NCI-H2081 (cell line): ENCODE results near the gene CDKAL1.

Source experiments
- DNase-seq, 2 experiments: peaks; one replicate each; lab custom pipeline; 2025; lab: John Stamatoyannopoulos, UW

The CDKAL1 gene

GRCh38 chr6:20838113-20838512 is 303.9 kb downstream of the CDKAL1 start:
- DNase-seq, result no peak

GRCh38 chr6:20839630-20840029 is 305.4 kb downstream of the CDKAL1 start:
- no peak for DNase-seq

- no peak for DNase-seq
These were observed 306.4 kb downstream of the CDKAL1 start for GRCh38 chr6:20840675-20841074.

GRCh38 chr6:20841806-20842205 is 307.5 kb downstream of the CDKAL1 start:
- DNase-seq, result no peak

- DNase-seq, result no peak
These were observed 311.3 kb downstream of the CDKAL1 start for GRCh38 chr6:20845592-20845991.

- DNase-seq, result no peak
These were observed 312.4 kb downstream of the CDKAL1 start for GRCh38 chr6:20846602-20847028.

- DNase-seq, result no peak
These were observed 313.6 kb downstream of the CDKAL1 start for GRCh38 chr6:20847904-20848303.

GRCh38 chr6:20850686-20851416 is 316.6 kb downstream of the CDKAL1 start:
- DNase-seq, result no peak

- DNase-seq, result no peak
These were observed 317.5 kb downstream of the CDKAL1 start for GRCh38 chr6:20851795-20852194.

- DNase-seq, result no peak
These were observed 319.6 kb downstream of the CDKAL1 start for GRCh38 chr6:20853828-20854227.

- no peak for DNase-seq
These were observed 322.5 kb downstream of the CDKAL1 start for GRCh38 chr6:20856681-20857288.

GRCh38 chr6:20861481-20861880 is 327.2 kb downstream of the CDKAL1 start:
- DNase-seq, result no peak

GRCh38 chr6:20866036-20866435 is 331.8 kb downstream of the CDKAL1 start:
- DNase-seq, result peak in 1 of 2 experiments; percentile 73

- DNase-seq, result peak in 1 of 2 experiments; percentile 63
These were observed 332.9 kb downstream of the CDKAL1 start for GRCh38 chr6:20866935-20867703.

- DNase-seq, result peak; percentile 97 to 99
These were observed 334.3 kb downstream of the CDKAL1 start for GRCh38 chr6:20868397-20869096.

GRCh38 chr6:20870021-20870420 is 335.8 kb downstream of the CDKAL1 start:
- no peak for DNase-seq

- peak in 1 of 2 experiments; percentile 29 for DNase-seq
These were observed 336.2 kb downstream of the CDKAL1 start for GRCh38 chr6:20870493-20870892.

GRCh38 chr6:20873425-20874190 is 339.4 kb downstream of the CDKAL1 start:
- DNase-seq, result peak in 1 of 2 experiments; percentile 51

- peak; percentile 21 to 58 for DNase-seq
These were observed 341.2 kb downstream of the CDKAL1 start for GRCh38 chr6:20875369-20875963.

GRCh38 chr6:20876036-20876435 is 341.8 kb downstream of the CDKAL1 start:
- peak in 1 of 2 experiments; percentile 43 for DNase-seq

GRCh38 chr6:20876561-20876960 is 342.3 kb downstream of the CDKAL1 start:
- DNase-seq, result no peak
